DOHH2 (cell line): ENCODE data around the gene MARCHF6.

ENCODE experiments used
- H3F3A ChIP-seq: fragments of 200-600 bp; sonication (generic), shearing (Covaris generic); 2 replicates; pipeline ENCODE4 v1.6.0; 2016; ENCODE audit warnings: antibody characterized with exemption, mild to moderate bottlenecking; ENCODE audit not compliant: control insufficient read depth, insufficient read depth
- H3K27ac ChIP-seq: fragments of 200-600 bp; sonication (generic); 2 replicates; pipeline ENCODE4 v1.5.1; 2014; ENCODE audit warnings: low read depth, mild to moderate bottlenecking, low read length, moderate library complexity
- H3K27me3 ChIP-seq: fragments of 200-600 bp; sonication (generic); 2 replicates; pipeline ENCODE4 v1.6.1; 2014; ENCODE audit warnings: mild to moderate bottlenecking, low read length, mixed read lengths; ENCODE audit not compliant: control insufficient read depth
- H3K36me3 ChIP-seq: fragments of 200-600 bp; sonication (generic); 2 replicates; pipeline ENCODE4 v1.6.1; 2014; ENCODE audit warnings: mild to moderate bottlenecking, low read length, moderate library complexity, mixed read lengths; ENCODE audit not compliant: control insufficient read depth
- H3K4me1 ChIP-seq: fragments of 200-600 bp; sonication (generic); 2 replicates; pipeline ENCODE4 v1.6.1; 2014; ENCODE audit warnings: mild to moderate bottlenecking, low read length, mixed read lengths; ENCODE audit not compliant: control insufficient read depth
- H3K4me2 ChIP-seq: fragments of 200-600 bp; sonication (generic); 2 replicates; pipeline ENCODE4 v1.6.0; 2014; ENCODE audit warnings: mild to moderate bottlenecking, low read length, moderate library complexity
- H3K4me3 ChIP-seq: fragments of 200-600 bp; sonication (generic); 2 replicates; pipeline ENCODE4 v1.5.1; 2014; ENCODE audit warnings: mild to moderate bottlenecking, low read length, mixed read lengths
- H3K79me2 ChIP-seq: fragments of 200-600 bp; sonication (generic); 2 replicates; pipeline ENCODE4 v1.6.1; 2014; ENCODE audit warnings: mild to moderate bottlenecking, low read length, mixed read lengths; ENCODE audit not compliant: control insufficient read depth
- H3K9me2 ChIP-seq: fragments of 200-600 bp; sonication (generic); replicated peaks from 2 replicates; pipeline ENCODE4 v1.6.1; 2014; ENCODE audit warnings: mild to moderate bottlenecking, low read length, mixed read lengths; ENCODE audit not compliant: control insufficient read depth
- H3K9me3 ChIP-seq: fragments of 200-600 bp; sonication (generic); 2 replicates; pipeline ENCODE4 v1.6.1; 2014; ENCODE audit warnings: antibody characterized with exemption, low read length, mixed read lengths; ENCODE audit not compliant: control insufficient read depth, insufficient read depth
- H4K20me1 ChIP-seq: fragments of 200-600 bp; sonication (generic); 2 replicates; pipeline ENCODE4 v1.6.0; 2014; ENCODE audit warnings: low read depth, mild to moderate bottlenecking, antibody characterized with exemption, low read length, moderate library complexity; ENCODE audit not compliant: control insufficient read depth, insufficient read depth
- CTCF ChIP-seq: fragments of 200-600 bp; sonication (generic); IDR thresholded peaks from one replicate; pipeline ENCODE4 v1.5.1; 2014; ENCODE audit warnings: antibody characterized with exemption, mild to moderate bottlenecking, low read depth, low read length; ENCODE audit not compliant: poor library complexity, severe bottlenecking
- EZH2phosphoT487 ChIP-seq: fragments of 200-600 bp; sonication (generic); IDR thresholded peaks from 2 replicates; pipeline ENCODE4 v1.6.1; 2017; ENCODE audit warnings: borderline replicate concordance, mild to moderate bottlenecking, antibody characterized with exemption, low read length, moderate library complexity, mixed read lengths

Gene MARCHF6

GRCh38 chr5:10337986-10338385, 15.5 kb upstream of the MARCHF6 start:
- no peak overlapping the region for H3K27ac ChIP-seq
- no peaks in the 10 kb centered on the region for H3F3A ChIP-seq
- H3K9me3 ChIP-seq: no peaks in the 10 kb centered on the region
- TF ChIP-seq CTCF (no peak), EZH2phosphoT487 (no peak)
- no peaks in the 10 kb centered on the region for H3K79me2 ChIP-seq
- H3K9me2 ChIP-seq: no peaks in the 10 kb centered on the region
- no peaks in the 10 kb centered on the region for H3K36me3 ChIP-seq
- no peaks in the 10 kb centered on the region for H4K20me1 ChIP-seq
- H3K27me3 ChIP-seq: peaks cover 14% of the 10 kb centered on the region
- H3K4me3 ChIP-seq: no peak overlapping the region
- no peak overlapping the region for H3K4me2 ChIP-seq
- peaks cover 5% of the 10 kb centered on the region for H3K4me1 ChIP-seq

- no peak for TF ChIP-seq CTCF
- TF ChIP-seq EZH2phosphoT487: no peak
- Histone ChIP-seq H3K36me3 (no peaks in the 10 kb centered on the region), H4K20me1 (no peaks in the 10 kb centered on the region), H3F3A (no peaks in the 10 kb centered on the region), H3K27ac (no peak overlapping the region), H3K4me3 (no peak overlapping the region), H3K4me1 (no peaks in the 10 kb centered on the region), H3K79me2 (no peaks in the 10 kb centered on the region), H3K4me2 (no peak overlapping the region), H3K9me3 (no peaks in the 10 kb centered on the region), H3K9me2 (no peaks in the 10 kb centered on the region), H3K27me3 (peaks cover 7% of the 10 kb centered on the region)
Measured at GRCh38 chr5:10338686-10339057, 14.8 kb upstream of the MARCHF6 start.

- Histone ChIP-seq H3K9me3 (no peaks in the 10 kb centered on the region), H3K36me3 (no peaks in the 10 kb centered on the region), H4K20me1 (no peaks in the 10 kb centered on the region), H3K4me2 (no peak overlapping the region), H3K4me3 (no peak overlapping the region), H3K9me2 (no peaks in the 10 kb centered on the region), H3K27me3 (peaks cover 6% of the 10 kb centered on the region), H3K4me1 (no peaks in the 10 kb centered on the region), H3F3A (no peaks in the 10 kb centered on the region), H3K27ac (no peak overlapping the region), H3K79me2 (no peaks in the 10 kb centered on the region)
- TF ChIP-seq EZH2phosphoT487 (no peak), CTCF (no peak)
Measured at GRCh38 chr5:10339058-10339811, 14.3 kb upstream of the MARCHF6 start.
